Measurements from ENCODE around the gene EPAS1.

GRCh38 chr2:46278952-46279351 is 18.3 kb upstream of the EPAS1 start:
- no peak for TF ChIP-seq CTCF (IDR thresholded peaks at IDR 0.05)
- TF ChIP-seq EZH2phosphoT487 (IDR thresholded peaks at IDR 0.05), result no peak
